HG02852 (cell line): ENCODE data around the gene GRID2.

Experiments
- ATAC-seq: cut with Tn5 transposase; IDR thresholded peaks from one replicate; pipeline ENCODE4 v1.9.1; 2021; ENCODE audit warnings: mild to moderate bottlenecking, moderate library complexity; ENCODE audit not compliant: unreplicated experiment

The GRID2 gene

GRCh38 chr4:92677805-92678204 is 374.0 kb downstream of the GRID2 start:
- no peak for ATAC-seq

GRCh38 chr4:92678292-92678691 is 374.5 kb downstream of the GRID2 start:
- no peak for ATAC-seq

- ATAC-seq = no peak
Measured at GRCh38 chr4:92679149-92679548, 375.4 kb downstream of the GRID2 start.

DNA sequence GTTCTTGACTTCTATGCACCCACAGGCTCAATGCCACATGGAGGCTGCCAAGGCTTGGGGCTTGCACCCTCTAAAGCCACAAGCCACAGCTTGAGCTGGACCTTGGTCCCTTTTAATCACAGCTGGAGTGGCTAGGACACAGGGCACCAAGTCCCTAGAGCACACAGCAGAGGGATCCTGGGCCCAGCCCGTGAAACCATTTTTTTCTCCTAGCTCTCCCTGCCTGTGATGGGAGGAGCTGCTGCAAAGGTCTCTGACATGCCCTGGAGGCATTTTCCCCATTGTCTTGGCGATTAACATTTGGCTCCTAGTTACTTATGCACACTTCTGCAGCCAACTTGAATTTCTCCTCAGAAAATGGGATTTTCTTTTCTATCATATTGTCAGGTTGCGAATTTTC is 410.9 kb downstream of the GRID2 start:
- ATAC-seq = no peak

DNA sequence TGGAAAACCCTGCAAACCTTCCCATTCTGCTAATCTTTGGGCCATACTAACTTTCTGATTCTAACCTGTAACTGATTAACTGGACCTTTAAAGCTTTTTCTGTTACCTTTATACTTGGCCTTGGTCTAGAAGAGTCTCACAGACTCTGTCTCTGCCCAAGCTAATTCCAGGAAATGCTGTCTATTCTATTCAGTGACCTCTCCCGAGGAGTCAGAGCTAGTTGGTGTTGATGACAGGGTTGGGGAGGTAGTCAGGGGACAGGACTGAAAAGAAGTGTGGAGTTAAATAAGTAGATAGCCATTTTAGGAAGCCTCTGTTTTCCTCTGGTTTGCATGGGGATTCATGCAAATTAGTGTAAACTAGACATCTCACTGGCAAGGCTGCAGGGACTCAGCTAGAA is 429.5 kb downstream of the GRID2 start:
- no peak for ATAC-seq

DNA sequence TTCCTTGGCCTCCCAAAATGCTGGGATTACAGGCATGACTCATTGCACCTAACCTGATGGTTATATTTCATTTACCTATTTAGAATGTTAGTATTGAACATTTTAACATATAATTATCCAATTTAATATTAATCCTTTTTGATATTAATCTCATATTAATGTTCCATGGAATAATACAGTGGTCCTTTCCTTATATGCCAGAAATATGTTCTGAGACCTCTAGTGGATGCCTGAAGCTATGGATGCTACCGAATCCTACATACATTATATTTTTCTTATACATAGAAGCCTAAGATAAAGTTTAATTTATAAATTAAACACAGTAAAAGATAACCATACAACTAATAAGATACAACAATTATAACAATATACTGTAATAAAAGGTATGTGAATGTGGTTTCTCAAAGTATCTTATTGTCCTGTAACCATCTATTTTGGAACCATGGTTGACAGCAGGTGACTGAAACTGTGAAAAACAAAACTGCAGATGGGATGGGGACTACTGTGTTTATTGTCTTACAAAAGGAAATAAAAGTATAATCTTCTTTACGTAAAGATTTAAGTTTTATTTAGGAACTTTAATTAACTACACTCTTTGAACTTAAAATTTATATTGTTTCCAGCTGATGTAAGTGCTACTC is 431.4 kb downstream of the GRID2 start:
- no peak for ATAC-seq

GRCh38 chr4:92760433-92760832 is 456.7 kb downstream of the GRID2 start:
- no peak for ATAC-seq

DNA sequence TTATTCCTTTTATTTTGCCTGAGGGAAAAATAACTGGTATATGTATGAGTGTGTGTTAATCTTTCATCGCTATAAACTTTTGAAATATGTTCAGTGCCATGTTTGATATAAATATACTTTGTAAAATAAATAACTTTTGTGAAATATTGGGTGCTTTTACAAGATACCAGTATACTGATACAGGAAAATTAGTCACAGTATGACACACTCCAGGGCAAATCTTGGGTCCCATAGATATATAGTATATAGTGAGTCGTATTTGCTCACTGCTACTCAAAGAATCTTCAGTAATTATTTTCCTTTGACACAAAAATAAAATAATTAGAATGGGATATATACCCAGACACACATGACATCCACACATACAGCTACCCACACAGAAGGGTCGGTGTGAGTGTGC is 472.3 kb downstream of the GRID2 start:
- no peak for ATAC-seq

- no peak for ATAC-seq
Measured at GRCh38 chr4:92789741-92790140, 486.0 kb downstream of the GRID2 start.

DNA sequence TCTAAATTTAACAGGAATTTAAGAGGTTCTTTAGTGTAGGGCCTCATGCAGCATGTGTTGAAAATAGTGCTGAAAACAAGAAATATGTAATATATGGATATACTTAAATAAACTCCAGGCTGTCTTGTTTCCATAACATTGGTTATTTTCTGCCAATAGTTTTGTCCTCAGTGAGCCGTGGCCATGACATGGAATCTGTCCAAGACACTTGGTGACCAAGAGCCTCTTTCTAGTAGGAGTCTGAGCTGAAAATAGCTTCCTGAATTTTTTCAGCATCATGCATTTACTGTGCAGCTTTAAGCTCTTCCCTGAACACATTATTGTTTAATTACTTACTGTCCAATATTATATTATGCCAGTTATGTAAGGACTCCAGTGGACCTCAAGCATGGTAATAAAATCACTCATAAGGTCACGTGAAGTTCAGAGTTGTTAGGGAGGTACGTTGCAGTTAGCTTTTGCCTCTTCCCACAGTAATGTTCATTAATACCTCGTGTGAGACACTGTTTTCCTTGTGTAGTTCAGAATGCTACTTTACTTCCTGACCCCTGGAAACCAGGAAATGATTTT is 488.2 kb downstream of the GRID2 start:
- no peak for ATAC-seq

GRCh38 chr4:92809381-92809780 is 505.6 kb downstream of the GRID2 start:
- no peak for ATAC-seq

GRCh38 chr4:92812652-92813051 is 508.9 kb downstream of the GRID2 start:
- no peak for ATAC-seq

- ATAC-seq = no peak
Measured at GRCh38 chr4:92814677-92815076, 510.9 kb downstream of the GRID2 start.

DNA sequence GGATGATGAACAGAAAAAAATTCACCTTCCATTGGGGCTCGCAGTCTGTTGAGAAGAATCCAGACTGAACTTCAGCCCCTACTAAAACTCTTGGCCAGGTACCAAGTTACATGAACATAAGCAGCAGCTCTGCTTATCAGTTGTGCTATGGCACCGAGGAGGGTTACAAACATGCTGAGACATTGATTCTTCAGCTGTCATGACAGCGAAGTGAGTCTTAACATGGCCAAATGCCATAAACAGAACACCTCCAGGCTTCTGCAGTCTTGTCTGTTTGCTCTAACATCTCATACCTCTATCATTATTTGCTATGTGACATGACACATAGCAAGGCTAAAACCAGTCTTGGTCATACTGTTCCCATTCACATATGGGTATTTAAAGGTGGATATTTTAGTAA is 521.5 kb downstream of the GRID2 start:
- no peak for ATAC-seq

- no peak for ATAC-seq
Measured at GRCh38 chr4:92825791-92826190, 522.0 kb downstream of the GRID2 start.

GRCh38 chr4:92830771-92831170 is 527.0 kb downstream of the GRID2 start:
- ATAC-seq = no peak

- no peak for ATAC-seq
Measured at GRCh38 chr4:92840880-92841279, 537.1 kb downstream of the GRID2 start.

DNA sequence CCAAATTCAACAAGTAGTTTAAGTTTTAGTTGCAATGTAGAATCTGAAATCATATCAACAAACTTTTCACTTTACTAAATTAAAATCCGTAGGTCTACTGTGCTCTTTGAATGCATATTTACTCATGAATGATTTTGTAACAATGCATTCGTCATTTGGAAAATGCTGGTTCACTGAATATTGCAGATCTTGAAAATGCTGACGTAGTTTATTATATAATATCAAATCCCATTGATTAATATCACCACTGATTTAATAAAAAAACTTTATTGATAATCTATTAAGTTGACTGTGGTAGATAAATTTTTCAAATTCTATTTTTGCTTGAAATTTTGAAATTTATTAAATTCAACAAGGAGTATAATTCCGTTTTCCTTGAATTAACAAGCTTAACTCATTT is 540.0 kb downstream of the GRID2 start:
- no peak for ATAC-seq

GRCh38 chr4:92847026-92847425 is 543.3 kb downstream of the GRID2 start:
- ATAC-seq = no peak

DNA sequence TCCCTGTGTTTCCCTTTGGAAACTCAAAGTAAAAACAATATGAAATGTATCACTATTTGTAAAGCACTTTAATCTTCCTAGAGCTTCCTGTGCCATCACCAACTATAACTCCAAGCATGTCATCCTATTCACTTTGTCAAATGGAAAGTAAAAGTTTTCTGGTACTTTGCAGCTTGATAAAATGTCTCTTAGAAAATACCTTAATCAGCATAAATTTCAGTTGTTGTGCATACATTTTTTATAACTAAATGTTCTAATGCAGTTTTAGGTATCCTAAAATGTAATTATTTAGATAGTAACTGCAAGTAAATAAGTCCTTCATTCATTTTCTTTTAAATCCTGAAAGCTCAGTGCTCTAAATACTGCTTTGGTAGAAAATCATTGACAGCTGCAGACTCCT is 558.7 kb downstream of the GRID2 start:
- no peak for ATAC-seq

DNA sequence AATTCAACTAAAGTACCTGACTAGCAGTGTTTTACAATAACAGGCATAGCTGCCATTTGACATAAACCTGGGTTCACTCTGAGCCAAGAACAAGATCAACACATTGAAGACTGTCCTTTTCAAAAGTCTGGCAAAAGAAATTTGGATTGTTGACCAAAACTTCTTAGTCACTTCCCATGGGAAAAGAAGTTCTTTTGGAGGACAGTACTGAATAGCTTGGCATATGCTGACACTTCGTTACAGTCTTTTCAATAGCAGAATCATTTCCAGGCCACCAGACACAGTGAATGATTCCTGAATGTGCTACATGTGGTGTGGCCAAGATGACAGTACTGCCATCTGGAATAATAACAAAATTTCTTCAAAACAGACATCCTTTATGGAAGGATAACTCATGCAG is 560.3 kb downstream of the GRID2 start:
- no peak for ATAC-seq

DNA sequence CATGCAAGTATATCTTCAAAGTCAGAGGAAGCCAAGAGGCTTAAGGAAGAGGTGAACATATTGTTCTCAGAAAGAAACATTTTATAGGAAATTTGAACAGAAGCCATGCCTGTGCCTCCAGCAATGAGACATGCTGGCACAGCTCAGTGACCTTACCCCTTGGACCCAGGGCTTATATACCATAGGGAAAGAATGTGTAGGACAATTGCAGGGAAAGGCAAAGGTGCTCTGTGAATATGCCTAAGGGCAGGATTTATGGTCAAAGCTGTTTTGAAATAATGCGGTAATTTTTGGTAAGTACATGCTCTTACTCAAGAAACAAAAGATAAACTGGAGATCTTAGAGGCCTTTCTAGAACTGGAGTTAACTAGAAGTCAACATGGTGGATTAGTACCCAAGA is 568.8 kb downstream of the GRID2 start:
- ATAC-seq = no peak

DNA sequence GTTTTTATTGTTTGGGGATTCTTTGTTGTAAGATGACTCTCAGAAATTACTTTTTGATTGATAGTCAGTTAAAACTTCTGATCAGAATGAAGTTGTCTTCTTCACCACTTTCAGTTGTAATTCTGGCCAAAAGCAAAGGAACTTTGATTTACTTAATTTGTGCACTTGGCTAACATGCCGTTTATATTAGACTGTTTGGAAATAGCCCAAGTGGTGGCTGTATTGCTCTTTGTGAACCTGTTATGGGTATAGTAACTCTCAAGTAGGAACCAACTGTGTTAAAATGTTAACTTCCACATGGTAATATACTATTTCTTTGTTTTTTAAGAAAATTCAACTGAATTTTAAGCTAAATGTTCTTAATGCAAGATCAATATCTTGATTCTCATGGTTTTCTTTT is 581.9 kb downstream of the GRID2 start:
- ATAC-seq = no peak
